SH-SY5Y (cell line): ENCODE data around the gene ZSCAN18.

Experiments used
- GATA2 ChIP-seq: IDR thresholded peaks from 2 replicates; pipeline ENCODE4 v1.6.1; 2011; ENCODE audit warnings: mild to moderate bottlenecking, low read depth, low read length
- GATA3 ChIP-seq: IDR thresholded peaks from 2 replicates; pipeline ENCODE4 v1.6.1; 2011; ENCODE audit warnings: low read depth, mild to moderate bottlenecking, low read length, moderate library complexity

DNA sequence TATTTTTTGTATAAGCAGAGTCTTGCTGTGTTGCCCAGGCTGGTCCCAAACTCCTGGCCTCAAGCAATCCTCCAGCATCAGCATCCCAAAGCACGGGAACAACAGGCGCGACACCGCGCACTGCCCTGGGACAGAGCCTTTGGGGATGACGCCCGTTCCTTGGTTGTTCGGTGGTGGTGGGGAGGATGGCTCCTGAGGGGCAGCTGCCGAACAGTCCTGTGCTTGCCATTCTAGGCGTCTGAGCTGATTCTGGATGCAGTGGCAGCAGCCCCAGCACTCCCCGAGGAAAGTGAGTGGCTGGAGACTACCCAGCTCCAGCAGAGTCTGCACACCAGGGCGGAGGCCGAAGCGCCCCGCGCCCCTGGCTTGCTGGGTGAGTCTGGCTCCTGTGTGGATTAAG lies 45.8 kb downstream of the ZSCAN18 start:
- TF ChIP-seq GATA2 (no peak), GATA3 (no peak)
